H4 (cell line): ENCODE results near the gene LYL1. TPM values are rescaled to one million over a fixed set of nuclear protein-coding genes. Genes with fewer than 3 reads are reported as not detected.
A peak's percentile ranks its signal among the peaks of the same experiment; 100 is the strongest.

Experiments used
- DNase-seq: peaks from one replicate; pipeline ENCODE4 v3.0.0-alpha.2; 2015; ENCODE audit warnings: low spot score
- total RNA-seq: library from RNA; depleted of rRNA; stranded (reverse); fragments of >200 nt; shearing (Covaris generic); gene quantifications from 2 replicates; pipeline ENCODE4 v1.2.3, GENCODE V29; 2014

The LYL1 gene
- total RNA-seq, 1 experiment from 2014 or later = not detected

GRCh38 chr19:13104848-13105711, 2.4 kb upstream of the LYL1 start:
- DNase-seq = no peak

GRCh38 chr19:13104360-13104847, 1.7 kb upstream of the LYL1 start:
- no peak for DNase-seq

GRCh38 chr19:13103581-13104359, 1.1 kb upstream of the LYL1 start:
- no peak for DNase-seq

- DNase-seq = no peak
Measured at GRCh38 chr19:13102416-13102665, 317 bp downstream of the LYL1 start.

GRCh38 chr19:13101590-13102415, 855 bp downstream of the LYL1 start:
- DNase-seq = no peak

GRCh38 chr19:13100841-13101589, 1.6 kb downstream of the LYL1 start:
- no peak for DNase-seq

GRCh38 chr19:13100031-13100588, 2.5 kb downstream of the LYL1 start:
- no peak for DNase-seq

- no peak for DNase-seq
Measured at GRCh38 chr19:13099073-13099999, 3.3 kb downstream of the LYL1 start.

GRCh38 chr19:13098277-13099072, 4.2 kb downstream of the LYL1 start:
- no peak for DNase-seq

GRCh38 chr19:13097463-13098258, 5.0 kb downstream of the LYL1 start:
- DNase-seq = no peak

GRCh38 chr19:13097033-13097462, 5.6 kb downstream of the LYL1 start:
- no peak for DNase-seq

GRCh38 chr19:13095934-13096927, 6.4 kb downstream of the LYL1 start:
- no peak for DNase-seq

GRCh38 chr19:13095393-13095784, 7.3 kb downstream of the LYL1 start:
- DNase-seq = no peak

- no peak for DNase-seq
Measured at GRCh38 chr19:13094771-13095392, 7.8 kb downstream of the LYL1 start.

GRCh38 chr19:13094106-13094504, 8.6 kb downstream of the LYL1 start:
- no peak for DNase-seq

- DNase-seq = peak; percentile 79
Measured at GRCh38 chr19:13093407-13094105, 9.1 kb downstream of the LYL1 start.
